Gastroesophageal sphincter (tissue), 4 donors: ENCODE data around the gene DTHD1. TPM values are rescaled to one million over a fixed set of nuclear protein-coding genes. Genes with fewer than 3 reads are reported as not detected.

Source experiments
- ATAC-seq: fragments of 150-250 bp; one replicate; pipeline ENCODE4 v1.9.1; 2016; ENCODE audit warnings: mild to moderate bottlenecking, moderate library complexity
- H3K27ac ChIP-seq, 4 donors: fragments of 200-600 bp; sonication (generic) in 3 of 4; 1 replicate in 3 of 4; 2 replicates in 1 of 4; pipeline ENCODE4 v1.5.1; 2016 to 2019
- H3K27me3 ChIP-seq: fragments of 200-600 bp; sonication (generic); one replicate; pipeline ENCODE4 v1.5.1; 2019
- H3K36me3 ChIP-seq, 2 donors: fragments of 200-600 bp; sonication (generic); one replicate each; pipeline ENCODE4 v1.5.1; 2019; ENCODE audit warnings: control low read depth in 1 of 2
- H3K4me1 ChIP-seq, 3 donors: fragments of 200-600 bp; sonication (generic); 1 replicate in 2 of 3; 2 replicates in 1 of 3; pipeline ENCODE4 v1.5.1; 2016 to 2019; ENCODE audit warnings: control low read depth in 2 of 3
- H3K4me3 ChIP-seq, 2 donors: fragments of 200-600 bp; sonication (generic); one replicate each; pipeline ENCODE4 v1.5.1; 2019; ENCODE audit warnings: mild to moderate bottlenecking in 1 of 2, moderate library complexity in 1 of 2
- H3K9me3 ChIP-seq, 3 donors: fragments of 200-600 bp; sonication (generic); one replicate each; pipeline ENCODE4 v1.5.1; 2017 to 2019; ENCODE audit warnings: control low read depth in 2 of 3
- CTCF ChIP-seq, 4 experiments: fragments of 200-600 bp in 2 of 4; fragments of 450-650 bp in 2 of 4; sonication (generic) in 1 of 4; IDR thresholded peaks; one replicate each; pipeline ENCODE4 v1.5.1; 2017 to 2019; ENCODE audit warnings: antibody characterized with exemption in 4 of 4, mild to moderate bottlenecking in 2 of 4, moderate library complexity in 2 of 4
- EP300 ChIP-seq: sonication (generic); formaldehyde crosslinking; IDR thresholded peaks from one replicate; pipeline ENCODE4 v1.6.1; 2017; ENCODE audit warnings: antibody characterized with exemption, mild to moderate bottlenecking
- POLR2A ChIP-seq, 2 donors: fragments of 450-650 bp; IDR thresholded peaks; one replicate each; pipeline ENCODE4 v1.6.1; 2017; ENCODE audit warnings: antibody characterized with exemption in 2 of 2, mild to moderate bottlenecking in 2 of 2, moderate library complexity in 1 of 2
- POLR2AphosphoS5 ChIP-seq: sonication (generic); formaldehyde crosslinking; IDR thresholded peaks from one replicate; pipeline ENCODE4 v1.6.1; 2017; ENCODE audit warnings: antibody characterized with exemption
- WGBS, 2 donors: methylation state at CpG; one replicate each; pipeline ENCODE4 v1.1.5; 2018; ENCODE audit warnings: low coverage in 1 of 2; 5-methylcytosine and 5-hydroxymethylcytosine counted together
- total RNA-seq, 4 donors: library from RNA; depleted of rRNA; stranded (reverse); fragments of >200 nt; gene quantifications; one replicate each; pipeline ENCODE4 v1.1.0, GENCODE V29; 2016

The DTHD1 gene
- total RNA-seq, 4 donors from 2014 or later = 0.15 to 0.81 TPM; not detected in 2

GRCh38 chr4:36288731-36289426 lies 7.5 kb downstream of the DTHD1 start:
- ATAC-seq = no peak

DNA sequence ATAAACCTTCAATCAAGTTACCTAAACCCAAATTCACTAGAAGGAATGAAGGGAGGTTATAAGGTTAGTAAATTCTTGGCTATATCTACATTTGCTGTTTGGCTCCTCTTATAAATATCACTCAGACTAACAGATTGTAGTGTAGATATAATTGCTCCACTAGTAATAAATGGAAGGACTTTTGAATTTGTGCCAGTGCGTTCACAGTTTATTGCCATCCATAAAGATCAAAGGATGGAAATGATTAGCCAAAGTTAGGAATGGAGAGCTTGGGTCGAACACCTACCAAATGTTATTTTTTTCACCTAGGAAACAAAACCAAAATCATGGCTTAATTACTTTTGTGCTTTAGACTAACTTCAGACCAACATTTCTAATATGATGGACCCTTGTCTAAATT lies 9.2 kb downstream of the DTHD1 start:
- Histone ChIP-seq H3K27ac (no peak overlapping the region), H3K27me3 (no peaks in the 10 kb centered on the region), H3K4me1 (no peaks in the 10 kb centered on the region), H3K36me3 (no peaks in the 10 kb centered on the region), H3K9me3 (no peaks in the 10 kb centered on the region), H3K4me3 (no peak overlapping the region)
- WGBS, 2 donors = 76 to 82% methylated on average over 2 of the region's 2 CpGs
- TF ChIP-seq POLR2AphosphoS5 = no peak
- no peak for ATAC-seq

More at GRCh38 chr4:36288731-36289426, 7.5 kb downstream of the DTHD1 start:
- Histone ChIP-seq H3K9me3 (no peaks in the 10 kb centered on the region), H3K27ac (no peak overlapping the region), H3K36me3 (no peaks in the 10 kb centered on the region), H3K4me3 (no peak overlapping the region), H3K4me1 (no peaks in the 10 kb centered on the region), H3K27me3 (no peaks in the 10 kb centered on the region)
- 40 to 43% methylated on average over 2 of the region's 2 CpGs for WGBS, 2 donors
- no peak for TF ChIP-seq CTCF (IDR thresholded peaks at IDR 0.05)
- TF ChIP-seq EP300 = no peak
- no peak for TF ChIP-seq POLR2A (IDR thresholded peaks at IDR 0.05)
- no peak for TF ChIP-seq POLR2AphosphoS5

- ATAC-seq = no peak
- TF ChIP-seq CTCF (IDR thresholded peaks at IDR 0.05) (no peak), EP300 (no peak), POLR2A (IDR thresholded peaks at IDR 0.05) (no peak)
- 74 to 77% methylated on average over 5 to 7 of the region's 7 CpGs for WGBS, 2 donors
- H3K4me1 ChIP-seq = no peaks in the 10 kb centered on the region
- H3K9me3 ChIP-seq = no peaks in the 10 kb centered on the region
- H3K4me3 ChIP-seq = no peak overlapping the region
- no peaks in the 10 kb centered on the region for H3K36me3 ChIP-seq
- no peaks in the 10 kb centered on the region for H3K27me3 ChIP-seq
- no peak overlapping the region for H3K27ac ChIP-seq
Observed at GRCh38 chr4:36292556-36293188, 11.3 kb downstream of the DTHD1 start.

- Histone ChIP-seq H3K36me3 (no peaks in the 10 kb centered on the region), H3K27ac (no peak overlapping the region), H3K27me3 (no peaks in the 10 kb centered on the region), H3K4me3 (no peak overlapping the region), H3K4me1 (no peaks in the 10 kb centered on the region), H3K9me3 (no peaks in the 10 kb centered on the region)
- ATAC-seq = no peak
- 75 to 87% methylated on average over 2 of the region's 2 CpGs for WGBS, 2 donors
- TF ChIP-seq CTCF (IDR thresholded peaks at IDR 0.05) (no peak), POLR2A (IDR thresholded peaks at IDR 0.05) (no peak), EP300 (no peak), POLR2AphosphoS5 (no peak)
Observed at GRCh38 chr4:36301127-36301526, 19.7 kb downstream of the DTHD1 start.

- no peak overlapping the region for H3K27ac ChIP-seq
- no peaks in the 10 kb centered on the region for H3K4me1 ChIP-seq
- TF ChIP-seq CTCF (IDR thresholded peaks at IDR 0.05) (no peak), POLR2A (IDR thresholded peaks at IDR 0.05) (no peak), EP300 (no peak), POLR2AphosphoS5 (no peak)
- H3K36me3 ChIP-seq = no peaks in the 10 kb centered on the region
- H3K9me3 ChIP-seq = no peaks in the 10 kb centered on the region
- no peak for ATAC-seq
- 47% methylated on average over 1 of the region's 3 CpGs; no CpG with 5 or more reads in 1 of the 2 donors for WGBS, 2 donors
- H3K4me3 ChIP-seq = no peak overlapping the region
- no peaks in the 10 kb centered on the region for H3K27me3 ChIP-seq
Observed at GRCh38 chr4:36303426-36304137, 22.2 kb downstream of the DTHD1 start.
